GM12872 (cell line): Measurements from ENCODE around the gene TBX18.

Experiments
- CTCF ChIP-seq: IDR thresholded peaks from 3 replicates; pipeline ENCODE4 v1.5.1; 2011; ENCODE audit warnings: low read depth, mild to moderate bottlenecking, low read length, moderate library complexity; ENCODE audit not compliant: insufficient read depth

The TBX18 gene

GRCh38 chr6:84648444-84648843, 116.0 kb downstream of the TBX18 start:
- no peak for TF ChIP-seq CTCF

DNA sequence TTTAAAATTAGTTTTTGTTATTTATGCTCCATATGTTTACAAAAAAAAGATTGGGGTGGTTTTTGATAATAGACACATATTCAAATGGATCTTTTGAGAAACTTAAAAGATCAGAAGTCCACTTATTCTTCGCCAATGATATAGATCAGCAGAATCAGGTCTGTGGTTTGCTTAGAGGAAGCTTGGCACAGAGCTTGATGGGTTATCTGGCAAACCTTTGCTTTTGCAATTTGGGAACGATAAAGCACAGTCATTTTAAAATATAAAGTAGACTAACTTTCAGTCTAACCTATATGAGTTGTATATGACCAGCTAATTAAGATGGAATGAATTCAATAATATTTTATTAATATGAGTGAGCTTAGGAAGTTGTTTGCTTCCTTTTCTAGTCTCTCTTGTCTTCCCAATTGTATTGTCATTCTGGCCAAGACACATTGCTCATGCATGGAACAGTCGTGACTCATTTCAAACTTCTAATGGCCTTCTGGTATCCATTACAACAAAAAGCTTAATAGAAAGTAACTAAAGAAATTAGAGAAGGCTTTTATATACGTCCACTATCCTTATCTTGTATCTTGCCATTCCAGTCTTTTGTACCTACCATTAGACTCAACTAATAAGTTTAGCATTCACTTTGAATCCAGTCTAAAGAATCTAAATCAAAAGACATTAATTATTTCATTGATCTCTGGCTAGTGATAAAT, 118.7 kb downstream of the TBX18 start:
- no peak for TF ChIP-seq CTCF

- no peak for TF ChIP-seq CTCF
These were observed 119.4 kb downstream of the TBX18 start for GRCh38 chr6:84645000-84645399.

GRCh38 chr6:84643778-84644177, 120.6 kb downstream of the TBX18 start:
- TF ChIP-seq CTCF, result no peak

GRCh38 chr6:84641076-84641475, 123.3 kb downstream of the TBX18 start:
- TF ChIP-seq CTCF, result no peak

DNA sequence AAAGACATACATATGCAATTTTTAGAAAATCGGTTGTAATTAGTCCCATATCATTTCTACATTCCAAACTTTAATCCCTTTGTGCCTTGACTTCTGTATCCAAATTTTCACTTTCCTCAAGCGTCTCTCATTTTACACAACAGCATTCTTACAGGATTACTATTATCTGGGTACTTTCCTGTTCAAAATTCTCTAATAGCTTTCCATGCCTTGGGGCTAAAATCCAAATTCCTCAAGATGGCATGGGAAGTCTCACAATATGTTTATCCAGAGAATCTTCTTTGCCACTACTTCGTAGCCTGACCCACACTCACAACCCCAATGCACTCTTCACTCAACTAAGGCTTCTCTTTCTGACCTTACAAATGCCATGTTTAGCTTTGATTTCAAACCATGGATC, 125.0 kb downstream of the TBX18 start:
- TF ChIP-seq CTCF, result no peak

DNA sequence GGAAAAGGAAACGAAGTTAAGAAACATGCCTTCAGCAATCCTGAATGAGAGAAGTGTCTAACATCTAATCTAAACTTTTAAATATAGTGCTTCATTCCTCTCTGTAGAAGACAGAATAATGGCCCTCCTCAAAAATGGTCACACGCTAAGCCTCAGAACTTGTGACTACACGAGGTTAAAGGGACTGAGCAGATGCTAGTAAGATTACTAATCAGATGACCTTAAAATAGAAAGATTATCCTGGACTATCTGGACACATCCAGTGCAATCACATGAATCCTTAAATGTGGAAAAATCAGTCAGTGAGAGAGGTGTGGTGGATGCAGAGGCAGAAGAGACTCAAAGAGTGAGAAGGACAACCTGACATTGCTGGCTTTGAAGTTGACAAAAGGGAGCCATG, 126.1 kb downstream of the TBX18 start:
- TF ChIP-seq CTCF, result no peak
